Stimulated activated CD8-positive, alpha-beta memory T cell treated with anti-CD3 and anti-CD28 coated beads, Interleukin-7, amount 100 ng/mL, for 1 hour (primary cell): Measurements from ENCODE around the gene B3GNT9.
A peak's percentile ranks its signal among the peaks of the same experiment; 100 is the strongest.

Experiments used
- DNase-seq, 2 donors: peaks; one replicate each; pipeline ENCODE4 v3.0.0-alpha.2; 2020; ENCODE audit warnings: low read depth in 2 of 2

Gene B3GNT9

GRCh38 chr16:67150833-67151396 is at the start of gene B3GNT9:
Gene B3GNT9, minus strand, starts transcription at chr16:67150998. Its CDS starts 513 bp downstream, at chr16:67150485.
- DNase-seq, result no peak

DNA sequence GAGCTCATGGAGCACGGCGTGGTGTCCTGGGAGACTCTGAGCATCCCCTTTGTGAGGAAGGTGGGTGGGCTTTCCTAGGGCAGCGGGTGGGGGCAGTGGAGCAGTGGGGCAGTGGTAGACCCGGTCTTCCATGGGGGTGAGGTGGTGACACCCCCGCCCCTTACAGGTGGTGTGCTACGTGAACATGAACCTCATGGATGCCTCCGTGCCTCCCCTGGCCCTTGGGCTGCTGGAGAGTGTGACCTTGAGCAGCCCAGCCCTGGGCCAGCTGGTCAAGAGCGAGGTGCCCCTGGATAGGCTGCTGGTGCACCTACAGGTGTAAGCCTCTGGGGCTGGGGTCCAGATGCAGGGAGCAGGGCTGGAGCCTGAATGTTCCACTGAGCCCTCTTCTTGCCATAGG is 49.7 kb upstream of the B3GNT9 start:
- no peak for DNase-seq

- no peak for DNase-seq
These were observed 49.0 kb upstream of the B3GNT9 start for GRCh38 chr16:67199808-67200198.

- no peak for DNase-seq
These were observed 48.4 kb upstream of the B3GNT9 start, which contains the start of gene ELMO3 for GRCh38 chr16:67199011-67199807. Gene ELMO3, plus strand, starts transcription at chr16:67199131. Its CDS starts 196 bp downstream, at chr16:67199327.

- DNase-seq, result no peak
These were observed 47.5 kb upstream of the B3GNT9 start for GRCh38 chr16:67198238-67198734.

GRCh38 chr16:67197704-67198103 is 46.9 kb upstream of the B3GNT9 start:
- DNase-seq, result no peak

- DNase-seq, result no peak
These were observed 46.1 kb upstream of the B3GNT9 start for GRCh38 chr16:67196881-67197280.

DNA sequence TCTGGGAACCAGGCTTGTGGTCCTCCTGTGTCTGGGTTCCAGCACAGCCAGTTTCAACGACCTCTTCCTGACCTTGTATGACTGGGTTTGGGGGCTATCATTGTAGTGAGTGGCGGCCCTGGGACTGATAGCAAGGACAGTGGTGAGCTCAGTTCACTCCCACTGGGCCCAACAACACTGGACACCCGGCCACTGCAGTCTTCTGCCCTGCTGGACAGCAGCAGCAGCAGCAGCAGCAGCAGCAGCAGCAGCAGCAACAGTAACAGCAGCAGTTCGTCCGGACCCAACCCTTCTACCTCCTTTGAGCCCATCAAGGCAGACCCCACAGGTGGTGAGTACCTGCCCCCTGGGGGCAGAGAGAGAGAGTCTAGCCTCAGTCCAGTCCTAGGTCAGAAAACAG is 44.9 kb upstream of the B3GNT9 start:
- DNase-seq, result no peak

- no peak for DNase-seq
These were observed 43.5 kb upstream of the B3GNT9 start for GRCh38 chr16:67194260-67194659.

- no peak for DNase-seq
These were observed 42.7 kb upstream of the B3GNT9 start for GRCh38 chr16:67193536-67193935.

DNA sequence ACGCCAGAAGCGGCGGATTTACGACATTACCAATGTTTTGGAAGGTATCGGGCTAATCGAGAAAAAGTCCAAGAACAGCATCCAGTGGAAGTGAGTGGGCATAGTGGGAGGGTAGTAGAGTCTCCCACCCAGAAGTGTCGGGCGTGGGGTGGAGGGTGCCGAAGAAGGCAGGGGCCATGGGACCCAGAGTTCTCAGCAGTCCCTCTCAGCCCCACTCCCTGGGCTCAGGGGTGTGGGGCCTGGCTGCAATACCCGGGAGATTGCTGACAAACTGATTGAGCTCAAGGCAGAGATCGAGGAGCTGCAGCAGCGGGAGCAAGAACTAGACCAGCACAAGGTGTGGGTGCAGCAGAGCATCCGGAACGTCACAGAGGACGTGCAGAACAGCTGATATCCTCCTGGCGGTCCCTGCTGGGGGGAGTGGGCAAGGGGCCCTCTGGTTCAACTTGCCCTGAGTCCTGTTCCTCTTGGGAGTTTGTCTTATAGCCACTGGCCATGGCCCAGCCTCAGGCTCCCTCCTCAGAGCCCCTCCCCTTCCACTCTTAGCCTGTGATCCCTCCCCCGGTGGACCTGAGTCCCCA is 42.1 kb upstream of the B3GNT9 start:
- no peak for DNase-seq

DNA sequence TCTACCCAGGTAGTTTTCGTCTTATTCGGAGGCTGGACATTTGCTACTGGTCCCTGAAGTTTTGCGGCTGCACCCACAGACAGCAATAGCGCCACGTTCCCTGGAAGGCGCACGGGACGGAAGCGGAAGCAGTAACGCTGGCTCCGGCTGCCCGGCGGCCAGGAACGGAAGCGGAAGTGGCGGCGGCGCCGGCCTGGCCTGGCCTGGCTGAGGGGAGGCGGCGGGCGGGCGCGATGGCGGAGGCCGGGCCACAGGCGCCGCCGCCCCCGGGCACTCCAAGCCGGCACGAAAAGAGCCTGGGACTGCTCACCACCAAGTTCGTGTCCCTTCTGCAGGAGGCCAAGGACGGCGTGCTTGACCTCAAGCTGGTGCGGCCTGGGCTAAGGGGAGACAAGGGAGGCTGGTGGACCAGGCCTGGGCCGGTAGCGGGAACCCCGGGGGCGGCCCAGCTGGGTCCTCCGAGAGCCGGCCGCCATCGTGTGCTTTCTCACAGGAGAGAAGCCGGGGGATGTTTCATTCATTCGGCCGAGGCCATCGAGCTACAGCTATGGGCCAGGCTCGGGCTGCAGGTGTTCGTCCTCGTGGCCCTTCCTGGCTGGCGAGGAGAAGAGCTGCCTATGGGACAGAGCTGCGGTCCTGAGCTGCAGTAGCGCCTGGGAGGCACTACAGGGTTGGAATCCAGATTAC is 41.3 kb upstream of the B3GNT9 start, which contains the start of gene E2F4:
Gene E2F4 (plus strand): TSS at position 161 of the 687 bp plus-strand sequence. CDS start 73 bp downstream, at position 234.
- peak; percentile 69 to 75 for DNase-seq

DNA sequence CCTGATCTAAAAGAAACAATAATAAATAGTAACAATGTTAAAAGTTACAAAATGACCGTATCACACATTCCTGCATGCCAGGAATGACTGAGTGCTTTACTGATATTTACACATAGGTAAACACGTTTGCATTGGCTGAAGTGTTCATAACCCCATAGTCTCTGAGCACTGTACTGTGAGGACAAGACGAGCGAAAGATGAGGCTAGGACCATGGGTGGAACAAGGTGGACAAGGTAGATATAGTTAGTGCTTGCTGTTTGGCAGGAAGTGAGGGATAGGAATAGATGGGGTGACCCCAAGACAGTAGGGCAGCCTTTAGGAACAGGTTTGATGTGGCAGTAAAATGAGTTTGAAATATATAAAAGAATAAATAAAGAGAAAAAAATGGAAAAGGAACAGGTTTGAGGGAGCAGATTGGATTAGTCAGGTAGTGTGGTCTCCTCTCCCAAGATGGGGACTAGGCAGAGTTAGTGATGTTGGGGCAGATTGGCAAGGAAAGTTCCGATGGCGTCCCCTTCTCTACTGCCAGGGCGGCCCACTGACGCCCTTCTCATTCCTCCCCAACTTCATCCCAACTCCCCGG is 40.7 kb upstream of the B3GNT9 start:
- DNase-seq, result no peak

- no peak for DNase-seq
These were observed 39.9 kb upstream of the B3GNT9 start for GRCh38 chr16:67190448-67191399.

DNA sequence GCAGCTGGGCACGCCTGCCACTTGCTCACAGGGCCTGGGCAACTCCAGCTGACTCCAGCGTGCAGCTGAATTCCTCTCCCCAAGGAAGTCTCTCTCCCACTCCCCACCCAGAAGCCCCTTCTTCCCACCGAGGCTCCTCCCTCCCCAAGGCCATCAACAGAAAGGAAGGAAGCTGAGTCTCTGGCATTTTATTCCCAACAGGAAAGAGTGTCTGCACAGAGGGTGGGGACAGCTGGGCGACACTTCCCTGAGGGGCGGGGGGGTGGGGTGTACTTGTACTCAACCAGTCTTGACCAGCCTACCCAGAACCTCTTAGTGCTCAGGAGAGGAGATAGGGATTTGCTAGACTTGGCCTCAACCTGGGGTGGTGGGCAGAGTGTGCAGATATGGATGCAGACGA is 39.2 kb upstream of the B3GNT9 start, which contains the start of gene EXOC3L1:
Gene EXOC3L1 (minus strand): TSS at position 96 of the 400 bp plus-strand sequence. CDS start 460 bp downstream, outside the sequence.
- no peak for DNase-seq

- no peak for DNase-seq
These were observed 38.0 kb upstream of the B3GNT9 start for GRCh38 chr16:67188798-67189197.

DNA sequence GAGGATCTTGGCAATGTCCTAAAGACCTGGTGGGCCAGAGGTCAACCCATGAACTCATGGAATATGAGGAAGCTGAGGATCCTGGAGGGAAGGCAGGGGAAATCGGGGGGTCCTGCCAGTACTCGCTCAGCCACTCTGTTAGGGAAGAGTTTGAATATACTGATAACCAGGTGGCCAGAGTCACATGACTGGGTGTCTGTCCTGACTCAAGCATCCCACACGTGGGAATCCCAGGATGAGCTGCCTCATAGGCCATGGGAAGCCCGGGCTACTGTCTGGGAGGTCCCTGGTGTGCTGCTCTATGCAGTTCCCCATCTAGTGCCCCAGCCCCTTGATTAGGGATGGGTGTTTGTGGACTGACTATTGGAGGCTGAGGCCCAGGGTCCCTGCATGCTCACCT is 37.5 kb upstream of the B3GNT9 start:
- DNase-seq, result no peak

GRCh38 chr16:67187175-67187890 is 36.5 kb upstream of the B3GNT9 start:
- no peak for DNase-seq

DNA sequence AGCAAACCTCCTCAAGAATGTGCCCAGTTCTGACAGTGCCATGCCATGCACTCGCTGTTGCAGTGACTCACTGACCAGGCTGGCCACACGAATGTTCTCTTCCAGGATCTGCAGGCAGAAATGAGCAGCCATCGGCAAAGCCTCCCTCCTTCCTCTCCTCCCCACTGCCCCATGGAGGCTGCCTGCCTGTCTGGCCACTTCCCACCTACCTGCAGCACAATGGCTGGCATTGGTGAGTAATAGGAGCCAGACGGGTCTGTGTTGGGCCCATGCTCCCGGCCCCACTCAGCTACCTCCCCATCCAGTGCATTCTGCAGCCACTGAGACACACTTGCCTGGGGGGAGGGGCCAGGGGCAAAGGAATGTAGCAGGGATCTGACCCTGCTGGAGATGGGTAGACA is 35.8 kb upstream of the B3GNT9 start:
- DNase-seq, result no peak

DNA sequence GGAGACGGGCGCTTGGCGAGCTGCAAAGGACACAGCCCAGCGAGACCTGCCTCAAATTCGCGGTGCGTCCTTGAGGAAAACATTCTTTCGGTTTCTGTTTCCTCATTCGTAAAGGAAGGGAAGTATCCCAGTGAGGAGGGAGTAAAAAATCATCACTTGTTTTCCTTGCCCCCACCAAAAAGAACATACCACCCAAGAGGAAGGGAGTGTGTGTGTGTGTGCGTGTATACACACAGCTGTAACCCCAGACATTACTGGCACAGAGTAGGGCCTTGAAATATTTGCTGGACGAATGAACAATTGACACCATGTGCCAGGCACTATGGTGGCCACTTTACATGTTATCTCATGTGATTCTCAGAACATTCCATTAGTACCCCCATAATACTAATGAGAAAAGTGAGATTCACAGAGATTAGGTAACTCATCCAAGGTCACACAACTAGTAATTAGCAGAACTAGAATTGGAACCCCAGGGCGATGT is 34.9 kb upstream of the B3GNT9 start:
- no peak for DNase-seq
